ENCODE results near the gene C10orf71. TPM values are rescaled to one million over a fixed set of nuclear protein-coding genes. Genes with fewer than 3 reads are reported as not detected.

C10orf71 gene
- total and polyA plus RNA-seq, 12 donors = 0.08 to 0.10 TPM; not detected in 10

DNA sequence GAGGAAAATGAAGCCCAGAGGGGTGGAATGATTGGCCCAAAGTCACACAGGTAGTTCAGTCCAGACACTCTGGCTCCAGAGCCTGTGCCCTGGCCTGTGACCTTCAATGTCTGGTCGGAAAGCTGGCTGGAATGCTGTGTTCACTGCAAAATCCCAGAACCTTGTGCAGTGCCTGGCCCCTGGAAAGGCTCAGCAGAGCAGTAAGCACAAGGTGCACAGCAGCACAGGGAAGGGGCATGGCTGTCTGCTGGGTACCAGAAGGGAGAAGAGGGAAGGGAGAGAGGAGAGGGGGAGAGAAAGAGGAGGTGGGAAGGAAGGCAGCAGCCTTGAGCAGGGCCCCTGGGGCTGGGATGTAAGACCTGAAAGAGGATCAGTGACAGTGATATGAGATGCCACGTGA is 28.4 kb upstream of the C10orf71 start:
- H3K9me3 ChIP-seq (replicated peaks in 1 of 3) = peaks cover 0 to 8% (median 5%) of the 10 kb centered on the region in 3 donors
- WGBS, 4 donors = 45 to 77% (median 56%) methylated on average over 2 of the region's 2 CpGs
- no peaks in the 10 kb centered on the region for H3K36me3 ChIP-seq (replicated peaks in 1 of 2)
- intact Hi-C loops (cut with DNase I) = no loop called here
- H3K27me3 ChIP-seq = no peaks in the 10 kb centered on the region
- DNase-seq = no peak
- TF ChIP-seq CTCF (IDR thresholded peaks at IDR 0.05) (no peak), POLR2A (IDR thresholded peaks at IDR 0.05) (no peak)
- no peaks in the 10 kb centered on the region for H3K4me1 ChIP-seq (replicated peaks in 1 of 2)
- H3K27ac ChIP-seq = no peak overlapping the region
- no peak overlapping the region for H3K4me3 ChIP-seq

GRCh38 chr10:49271346-49271745 is 27.6 kb upstream of the C10orf71 start:
- intact Hi-C loops (cut with DNase I) = no loop called here
- DNase-seq = no peak
- no peak for TF ChIP-seq CTCF (IDR thresholded peaks at IDR 0.05)
- no peak for TF ChIP-seq POLR2A (IDR thresholded peaks at IDR 0.05)
- Histone ChIP-seq H3K4me1 (replicated peaks in 1 of 2) (no peaks in the 10 kb centered on the region), H3K4me3 (no peak overlapping the region), H3K36me3 (replicated peaks in 1 of 2) (no peaks in the 10 kb centered on the region), H3K27ac (no peak overlapping the region), H3K27me3 (no peaks in the 10 kb centered on the region), H3K9me3 (replicated peaks in 1 of 3) (peaks cover 0 to 4% (median 0%) of the 10 kb centered on the region in 3 donors)
- 78 to 87% (median 85%) methylated on average over 4 to 11 of the region's 11 CpGs for WGBS, 4 donors

GRCh38 chr10:49272251-49273081 is 26.5 kb upstream of the C10orf71 start:
- Histone ChIP-seq H3K27me3 (no peaks in the 10 kb centered on the region), H3K36me3 (replicated peaks in 1 of 2) (no peaks in the 10 kb centered on the region), H3K4me3 (no peak overlapping the region), H3K4me1 (replicated peaks in 1 of 2) (no peaks in the 10 kb centered on the region), H3K9me3 (replicated peaks in 1 of 3) (no peaks in the 10 kb centered on the region), H3K27ac (peak overlapping the region in 1 of 5 donors; percentile 46)
- intact Hi-C loops (cut with DNase I) = no loop called here
- peak in 3 of 7 donors; percentile 30 to 57 (median 39) for DNase-seq
- 54 to 66% (median 65%) methylated on average over 5 to 21 of the region's 21 CpGs for WGBS, 4 donors
- TF ChIP-seq CTCF (IDR thresholded peaks at IDR 0.05) = no peak

GRCh38 chr10:49273082-49273465 is 25.9 kb upstream of the C10orf71 start:
- Histone ChIP-seq H3K4me1 (replicated peaks in 1 of 2) (no peaks in the 10 kb centered on the region), H3K4me3 (no peak overlapping the region), H3K36me3 (replicated peaks in 1 of 2) (no peaks in the 10 kb centered on the region), H3K27ac (no peak overlapping the region), H3K9me3 (replicated peaks in 1 of 3) (no peaks in the 10 kb centered on the region), H3K27me3 (no peaks in the 10 kb centered on the region)
- DNase-seq = no peak
- TF ChIP-seq CTCF (IDR thresholded peaks at IDR 0.05) = no peak
- TF ChIP-seq POLR2A (IDR thresholded peaks at IDR 0.05) = no peak
- intact Hi-C loops (cut with DNase I) = no loop called here
- WGBS, 4 donors = 86 to 100% (median 96%) methylated on average over 1 of the region's 1 CpG
